OCI-LY1 (cell line): Measurements from ENCODE around the gene GRAMD1A.

Experiments
- H2AFZ ChIP-seq: fragments of 200-600 bp; sonication (generic), shearing (Covaris generic); 2 replicates; pipeline ENCODE4 v1.6.0; 2014; ENCODE audit warnings: antibody characterized with exemption, mild to moderate bottlenecking, low read length
- H3F3A ChIP-seq: fragments of 200-600 bp; sonication (generic), shearing (Covaris generic); 2 replicates; pipeline ENCODE4 v1.6.0; 2014; ENCODE audit warnings: mild to moderate bottlenecking, antibody characterized with exemption, low read length, moderate library complexity; ENCODE audit not compliant: insufficient read depth
- H3K27ac ChIP-seq: fragments of 200-600 bp; sonication (generic); 2 replicates; pipeline ENCODE4 v1.5.1; 2014; ENCODE audit warnings: low read length, mixed run types, mild to moderate bottlenecking, low read depth; ENCODE audit not compliant: poor library complexity, severe bottlenecking
- H3K27me3 ChIP-seq: fragments of 200-600 bp; sonication (generic); 2 replicates; pipeline ENCODE4 v1.6.0; 2014; ENCODE audit warnings: antibody characterized with exemption, mild to moderate bottlenecking, low read length, moderate library complexity; ENCODE audit not compliant: insufficient read depth
- H3K36me3 ChIP-seq: fragments of 200-600 bp; sonication (generic); 2 replicates; pipeline ENCODE4 v1.6.1; 2014; ENCODE audit warnings: mild to moderate bottlenecking, antibody characterized with exemption, low read length, moderate library complexity, mixed read lengths; ENCODE audit not compliant: insufficient read depth
- H3K4me1 ChIP-seq: fragments of 200-600 bp; sonication (generic); 2 replicates; pipeline ENCODE4 v1.5.1; 2014; ENCODE audit warnings: mild to moderate bottlenecking, low read length, moderate library complexity; ENCODE audit not compliant: insufficient read depth, severe bottlenecking
- H3K4me2 ChIP-seq: fragments of 200-600 bp; sonication (generic), shearing (Covaris generic); 2 replicates; pipeline ENCODE4 v1.6.1; 2014; ENCODE audit warnings: low read length
- H3K4me3 ChIP-seq: fragments of 200-600 bp; sonication (generic); 2 replicates; pipeline ENCODE4 v1.5.1; 2014; ENCODE audit warnings: low read length, low read depth, mild to moderate bottlenecking, mixed read lengths; ENCODE audit not compliant: poor library complexity, severe bottlenecking
- H3K79me2 ChIP-seq: fragments of 200-600 bp; shearing (Covaris generic); 2 replicates; pipeline ENCODE4 v1.6.1; 2016; ENCODE audit warnings: mixed run types, low read length, mixed read lengths; ENCODE audit not compliant: insufficient read depth
- H3K9ac ChIP-seq: fragments of 200-600 bp; sonication (generic), shearing (Covaris generic); 2 replicates; pipeline ENCODE4 v1.6.1; 2014; ENCODE audit warnings: mild to moderate bottlenecking, low read length, mixed read lengths
- H3K9me2 ChIP-seq: fragments of 200-600 bp; sonication (generic), shearing (Covaris generic); 2 replicates; pipeline ENCODE4 v1.6.1; 2014; ENCODE audit warnings: low read depth, mild to moderate bottlenecking, low read length, mixed read lengths
- H3K9me3 ChIP-seq: fragments of 200-600 bp; shearing (Covaris generic); 2 replicates; pipeline ENCODE4 v1.6.1; 2014; ENCODE audit warnings: low read length, mixed read lengths
- H4K20me1 ChIP-seq: fragments of 200-600 bp; sonication (generic), shearing (Covaris generic); 2 replicates; pipeline ENCODE4 v1.6.0; 2016; ENCODE audit warnings: mild to moderate bottlenecking, low read length; ENCODE audit not compliant: insufficient read depth
- CTCF ChIP-seq: fragments of 200-600 bp; sonication (generic), shearing (Covaris generic); IDR thresholded peaks from 2 replicates; pipeline ENCODE4 v1.5.1; 2017; ENCODE audit warnings: mild to moderate bottlenecking, antibody characterized with exemption, low read length, moderate library complexity, mixed read lengths
- EZH2 ChIP-seq: fragments of 200-600 bp; sonication (generic), shearing (Covaris generic); IDR thresholded peaks from 2 replicates; pipeline ENCODE4 v1.8.0; 2017; ENCODE audit warnings: borderline replicate concordance, mixed run types, mild to moderate bottlenecking, antibody characterized with exemption, low read length, moderate library complexity, mixed read lengths

The GRAMD1A gene

GRCh38 chr19:34999498-35000337 lies at the start of gene GRAMD1A:
GRAMD1A (plus strand) TSS chr19:35000323; CDS start chr19:35000479, 156 bp downstream.
- H3K9me3 ChIP-seq, result no peaks in the 10 kb centered on the region
- H3K9ac ChIP-seq, result peak within 1 kb of the TSS; percentile 91
- H3K4me3 ChIP-seq, result peak within 1 kb of the TSS; percentile 86
- H3K27me3 ChIP-seq, result no peaks in the 10 kb centered on the region
- H2AFZ ChIP-seq, result no peak within 1 kb of the TSS
- TF ChIP-seq CTCF (no peak), EZH2 (no peak)
- no peaks in the 10 kb centered on the region for H3K9me2 ChIP-seq
- no peaks in the 10 kb centered on the region for H4K20me1 ChIP-seq
- peak within 1 kb of the TSS; percentile 84 for H3K27ac ChIP-seq
- H3K79me2 ChIP-seq, result peaks cover 28% of the 10 kb centered on the region
- peaks cover 53% of the 10 kb centered on the region for H3K4me1 ChIP-seq
- peaks cover 24% of the 10 kb centered on the region; the same call in 1 of the 2 replicates for H3K36me3 ChIP-seq
- H3K4me2 ChIP-seq, result peak within 1 kb of the TSS; percentile 93
- no peaks in the 10 kb centered on the region for H3F3A ChIP-seq

GRCh38 chr19:34953092-34953491 lies 47.0 kb upstream of the GRAMD1A start:
- Histone ChIP-seq H3K9me2 (no peaks in the 10 kb centered on the region), H3K9me3 (peaks cover 44% of the 10 kb centered on the region), H3K4me3 (no peak overlapping the region), H3K36me3 (peaks cover 21% of the 10 kb centered on the region), H3K9ac (no peak overlapping the region), H3K27ac (no peak overlapping the region), H4K20me1 (no peaks in the 10 kb centered on the region), H3K4me1 (no peaks in the 10 kb centered on the region), H3F3A (no peaks in the 10 kb centered on the region), H2AFZ (no peak overlapping the region), H3K27me3 (no peaks in the 10 kb centered on the region), H3K79me2 (no peaks in the 10 kb centered on the region), H3K4me2 (no peak overlapping the region)
- no peak for TF ChIP-seq CTCF
- no peak for TF ChIP-seq EZH2

GRCh38 chr19:34957830-34958751 lies 42.0 kb upstream of the GRAMD1A start:
- no peaks in the 10 kb centered on the region for H3K9me2 ChIP-seq
- H3K4me3 ChIP-seq, result no peak overlapping the region
- no peak overlapping the region for H3K4me2 ChIP-seq
- peaks cover 14% of the 10 kb centered on the region for H3K4me1 ChIP-seq
- peaks cover 54% of the 10 kb centered on the region for H3K9me3 ChIP-seq
- no peak overlapping the region for H3K9ac ChIP-seq
- peaks cover 53% of the 10 kb centered on the region for H3K36me3 ChIP-seq
- no peaks in the 10 kb centered on the region for H4K20me1 ChIP-seq
- TF ChIP-seq CTCF, result no peak
- TF ChIP-seq EZH2, result no peak
- no peak overlapping the region for H3K27ac ChIP-seq
- H3K79me2 ChIP-seq, result no peaks in the 10 kb centered on the region
- no peaks in the 10 kb centered on the region for H3F3A ChIP-seq
- no peaks in the 10 kb centered on the region for H3K27me3 ChIP-seq
- no peak overlapping the region for H2AFZ ChIP-seq
